Measurements from ENCODE around the gene MBNL1.
A peak's percentile ranks its signal among the peaks of the same experiment; 100 is the strongest.

Gene MBNL1

DNA sequence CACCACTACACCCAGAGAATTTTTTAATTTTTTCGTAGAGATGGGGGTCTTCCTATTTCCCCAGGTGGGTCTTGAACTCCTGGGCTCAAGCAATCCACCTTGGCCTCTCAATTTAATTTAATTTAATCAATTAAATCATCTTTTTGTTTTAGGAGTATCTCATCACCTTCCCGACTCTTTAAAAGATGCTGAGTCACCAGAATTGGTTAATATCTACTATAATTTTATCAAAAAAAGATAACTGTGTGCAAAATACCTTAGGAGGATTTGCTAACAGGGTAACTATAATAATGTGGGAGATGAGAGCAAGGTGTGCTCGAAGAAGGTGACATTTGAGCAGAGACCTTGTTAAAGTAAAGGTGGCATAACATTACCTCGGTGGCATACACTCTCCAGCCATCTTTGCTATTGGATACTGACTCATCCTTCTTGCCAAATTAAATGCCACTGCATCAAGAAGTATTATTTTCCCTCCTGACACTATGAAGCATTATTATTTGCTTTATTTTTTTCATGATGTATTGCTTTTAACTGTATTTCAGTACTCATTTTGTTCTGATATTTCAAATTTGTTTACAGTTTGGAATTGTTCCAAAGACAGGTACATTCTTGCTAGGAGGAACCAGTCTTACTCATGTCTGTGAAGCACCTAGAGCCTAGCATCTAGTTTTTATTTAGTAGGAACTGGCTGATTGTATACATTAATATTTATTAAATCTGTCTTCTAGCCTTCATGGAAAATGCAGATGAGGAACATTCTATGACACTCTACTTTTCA lies 200.7 kb downstream of the MBNL1 start:
- no peak for DNase-seq (ENCODE audit: extremely low read depth in 1 of 2, low read depth in 1 of 2)

DNA sequence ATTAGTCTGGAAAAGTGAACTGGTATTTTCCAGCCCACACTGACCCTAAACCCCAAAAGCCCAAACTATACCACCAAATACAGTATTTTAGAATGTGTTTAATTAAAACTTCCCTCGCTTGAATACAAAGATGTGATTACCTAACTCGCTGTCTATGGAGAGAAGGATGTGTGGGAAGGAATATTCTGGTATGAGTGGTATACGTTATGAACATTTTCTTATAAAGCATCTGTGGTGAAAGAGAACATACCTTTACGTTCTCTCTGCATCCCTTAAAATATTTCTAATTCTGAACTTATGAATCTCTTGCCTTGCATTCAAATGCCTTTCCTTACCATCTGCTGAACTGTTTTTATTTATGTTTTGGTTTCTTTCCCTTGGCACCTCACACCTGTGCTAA lies 201.4 kb downstream of the MBNL1 start:
- DNase-seq (ENCODE audit: extremely low read depth in 1 of 2, low read depth in 1 of 2): no peak

DNA sequence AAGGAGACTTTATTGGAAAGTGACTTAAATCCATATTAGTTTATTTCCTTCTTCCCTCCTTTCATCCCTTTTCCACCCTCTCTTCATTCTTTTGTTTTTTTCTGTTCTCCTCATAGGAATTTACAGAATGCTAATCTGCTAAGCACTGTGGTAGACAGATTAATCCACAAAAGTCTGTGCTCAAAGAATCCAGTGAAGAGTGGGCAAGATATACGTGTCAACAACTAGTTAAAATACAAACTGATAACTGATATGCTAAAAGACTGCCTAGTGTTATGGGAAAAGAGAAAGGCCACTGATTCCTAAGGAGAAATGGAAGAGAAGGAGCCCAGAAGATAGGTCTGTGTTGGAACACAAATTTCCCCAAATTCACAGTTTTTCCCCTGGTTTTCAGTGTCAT lies 202.2 kb downstream of the MBNL1 start:
- no peak for DNase-seq (ENCODE audit: extremely low read depth in 1 of 2, low read depth in 1 of 2)

DNA sequence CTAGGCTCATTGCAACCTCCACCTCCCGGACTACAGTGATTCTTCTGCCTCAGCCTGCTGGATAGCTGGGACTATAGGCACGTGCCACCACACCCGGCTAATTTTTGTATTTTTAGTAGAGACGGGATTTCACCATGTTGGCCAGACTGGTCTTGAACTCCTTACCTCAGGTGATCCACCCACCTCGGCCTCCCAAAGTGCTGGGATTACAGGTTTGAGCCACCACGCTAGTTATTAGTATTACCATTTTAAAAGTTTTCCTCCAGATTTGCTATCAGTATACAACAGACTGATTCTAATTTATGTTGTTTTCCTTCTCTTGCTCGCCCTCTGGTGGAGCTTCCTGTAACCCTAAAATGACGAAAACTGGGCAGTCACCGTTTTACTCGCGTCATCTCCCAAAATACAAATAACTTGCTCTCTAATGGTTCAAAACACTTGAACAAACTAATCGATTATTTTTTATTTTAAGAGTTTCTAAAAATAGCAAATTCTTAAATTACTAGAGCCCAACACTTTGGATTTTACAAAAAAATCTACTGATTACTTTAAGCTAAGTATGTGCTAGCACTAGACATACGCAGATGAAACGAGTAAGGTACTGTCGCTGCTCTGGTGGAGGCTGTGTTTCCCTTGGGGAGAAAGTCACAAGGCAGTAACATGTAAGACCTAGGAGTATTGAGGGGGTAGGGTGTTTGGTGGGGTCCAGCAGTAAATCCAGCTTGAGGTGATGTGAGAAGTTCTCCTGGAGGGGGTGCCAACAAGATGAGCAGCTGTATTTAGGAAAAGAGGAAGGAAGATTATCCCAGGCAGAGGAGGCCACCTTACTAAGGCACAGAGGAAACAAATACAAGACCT lies 203.3 kb downstream of the MBNL1 start:
- DNase-seq (ENCODE audit: extremely low read depth in 1 of 2, low read depth in 1 of 2): peak in 1 of 2 donors; percentile 25

DNA sequence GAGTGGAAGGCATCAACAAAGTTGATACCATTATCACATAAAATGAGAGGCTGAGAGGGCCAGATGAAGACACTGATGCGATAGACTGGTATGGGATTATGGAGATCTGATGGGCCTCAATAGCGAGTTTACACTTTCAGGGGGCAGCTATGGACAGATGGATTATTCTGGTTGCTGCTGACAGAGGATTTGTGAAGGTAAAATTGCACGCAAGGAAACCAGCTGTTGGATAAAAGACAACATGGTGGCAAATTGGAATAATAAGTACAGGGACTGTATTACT lies 203.9 kb downstream of the MBNL1 start:
- DNase-seq (ENCODE audit: extremely low read depth in 1 of 2, low read depth in 1 of 2): no peak

DNA sequence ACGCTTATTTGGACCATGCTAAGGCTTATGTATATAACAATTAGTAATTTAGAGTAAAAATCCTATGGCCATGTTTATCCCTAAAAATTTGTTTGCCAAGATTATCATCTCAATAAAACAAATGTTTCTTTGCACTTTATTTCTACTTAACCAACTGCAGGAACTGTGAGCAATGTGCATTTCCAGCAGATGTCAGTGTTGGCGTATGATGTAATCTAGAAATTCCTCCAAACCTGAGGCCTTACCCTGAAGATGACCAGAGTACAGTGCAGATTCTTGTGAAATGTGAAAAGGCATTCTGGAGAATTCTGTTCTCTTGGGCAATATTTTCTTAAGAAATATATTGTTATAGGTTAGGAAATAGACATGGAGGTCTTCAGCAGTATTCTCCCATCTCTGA lies 205.9 kb downstream of the MBNL1 start:
- DNase-seq (ENCODE audit: extremely low read depth in 1 of 2, low read depth in 1 of 2): no peak

DNA sequence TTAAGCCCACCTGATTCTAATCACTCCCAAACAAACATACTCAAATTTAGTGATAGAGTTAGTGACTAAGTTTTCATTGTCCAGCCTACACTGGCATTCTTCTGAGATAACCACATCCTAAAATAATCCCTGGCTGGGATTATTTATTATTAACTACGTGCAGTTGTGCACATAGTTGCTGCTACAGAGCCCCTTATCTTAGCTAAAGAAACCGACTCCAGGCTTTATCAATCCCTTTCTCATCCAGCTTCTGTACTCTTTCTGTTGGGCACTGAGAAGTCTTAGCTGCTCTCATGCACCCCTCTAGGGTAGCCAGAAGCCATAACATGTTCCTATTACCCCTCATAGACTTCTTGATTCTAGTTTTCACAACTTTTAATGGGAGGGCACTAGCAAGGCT lies 208.7 kb downstream of the MBNL1 start:
- DNase-seq (ENCODE audit: extremely low read depth in 1 of 2, low read depth in 1 of 2): no peak

DNA sequence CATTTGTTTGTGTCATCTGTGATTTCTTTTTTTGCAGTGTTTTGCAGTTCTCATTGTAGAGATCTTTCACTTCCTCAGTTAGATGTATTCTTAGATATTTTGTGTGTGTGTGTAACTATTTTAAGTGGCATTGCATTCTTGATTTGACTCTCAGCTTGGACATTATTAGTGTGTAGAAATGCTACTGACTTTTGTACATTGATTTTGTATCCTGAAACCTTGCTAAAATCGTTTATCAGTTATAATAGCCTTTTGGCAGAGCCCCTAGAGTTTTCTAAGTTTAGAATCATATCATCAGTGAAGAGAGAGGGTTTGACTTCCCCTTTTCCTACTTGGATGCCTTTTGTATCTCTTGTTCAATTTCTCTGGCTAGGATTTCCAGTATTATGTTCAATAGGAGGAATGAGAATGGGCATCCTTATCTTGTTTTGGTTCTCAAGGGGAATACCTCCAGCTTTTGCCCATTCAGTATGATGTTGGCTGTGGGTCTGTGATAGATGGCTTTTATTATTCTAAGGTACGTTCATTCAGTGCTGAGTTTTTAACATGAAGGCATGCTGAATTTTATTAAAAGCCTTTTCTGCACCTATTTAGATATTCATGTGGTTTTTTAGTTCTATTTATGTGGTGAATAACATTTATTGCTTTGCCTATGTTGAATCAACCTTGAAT lies 211.7 kb downstream of the MBNL1 start:
- no peak for DNase-seq (ENCODE audit: extremely low read depth in 1 of 2, low read depth in 1 of 2)

DNA sequence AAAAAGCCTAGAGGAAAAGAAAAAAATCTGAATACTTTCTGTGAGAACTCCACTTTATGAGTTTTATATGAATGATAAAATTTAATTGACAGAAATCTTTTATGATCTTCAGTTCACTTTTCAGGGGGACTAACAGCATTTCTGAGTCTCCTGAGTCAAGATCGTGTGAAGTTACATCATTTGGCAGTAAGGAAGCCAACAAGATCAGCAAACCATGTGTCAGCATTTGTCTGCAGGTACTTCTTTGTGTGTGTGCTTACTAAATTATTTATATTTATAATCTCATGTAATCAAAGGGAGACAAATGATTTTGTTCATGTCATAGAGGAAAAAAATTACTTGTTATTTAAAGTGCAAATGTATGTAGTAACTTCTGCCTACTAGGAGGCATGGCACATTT lies 217.6 kb downstream of the MBNL1 start:
- DNase-seq (ENCODE audit: extremely low read depth in 1 of 2, low read depth in 1 of 2): no peak

DNA sequence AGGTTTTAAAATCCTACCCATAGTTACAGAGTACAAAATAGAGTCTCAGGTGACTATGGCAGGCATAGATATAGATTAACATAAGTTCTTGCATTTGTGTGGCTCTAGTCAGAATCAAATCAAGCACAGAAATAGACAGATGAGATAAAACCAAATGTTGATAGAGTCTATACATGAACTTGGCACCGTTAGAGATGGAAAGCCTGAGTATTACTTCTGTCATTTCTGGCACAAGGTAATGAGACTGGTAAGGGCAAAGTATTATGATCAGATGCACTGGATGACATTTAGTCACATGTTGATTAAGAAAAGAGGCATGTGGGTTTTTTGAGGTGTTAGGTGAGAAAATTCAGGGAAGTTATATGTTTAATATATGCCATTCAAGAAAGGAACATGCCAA lies 219.7 kb downstream of the MBNL1 start:
- no peak for DNase-seq (ENCODE audit: extremely low read depth in 1 of 2, low read depth in 1 of 2)

DNA sequence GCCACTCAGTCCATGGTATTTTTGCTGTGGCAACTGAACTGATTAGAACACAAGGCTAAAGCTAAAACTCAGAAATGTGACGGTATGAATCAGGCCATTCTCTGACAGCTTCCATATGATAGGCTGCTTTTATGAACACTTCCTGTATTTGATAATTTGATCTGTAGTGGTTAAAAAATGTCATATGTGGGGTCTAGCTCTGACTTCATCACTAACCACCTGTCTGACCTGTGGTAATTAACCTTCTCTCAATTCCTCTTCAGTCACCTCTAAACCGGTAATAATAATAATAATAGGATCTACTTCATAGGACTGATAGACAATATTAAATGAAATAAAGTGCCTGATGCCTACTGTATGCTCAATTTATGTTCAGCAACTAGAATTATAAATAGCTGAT lies 223.2 kb downstream of the MBNL1 start:
- no peak for DNase-seq (ENCODE audit: extremely low read depth in 1 of 2, low read depth in 1 of 2)

DNA sequence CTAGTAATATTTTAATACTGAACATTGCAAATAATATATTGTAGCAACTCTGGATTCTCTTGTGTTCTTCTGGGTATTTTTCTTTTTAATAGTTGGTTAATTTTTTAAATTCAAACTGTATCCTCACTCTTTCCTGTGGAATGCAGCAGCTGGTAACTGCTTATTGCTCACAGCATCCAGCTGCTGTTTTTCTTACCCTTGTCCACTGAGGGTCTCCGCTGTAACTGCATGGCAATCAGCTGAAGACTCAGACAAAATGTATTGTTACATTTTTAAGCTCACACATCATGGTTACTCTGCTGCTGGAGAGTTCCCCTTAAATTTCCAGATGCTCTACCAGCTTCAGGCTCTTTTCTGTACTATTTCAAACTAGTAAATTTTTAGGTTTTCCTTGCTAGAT lies 227.6 kb downstream of the MBNL1 start:
- no peak for DNase-seq (ENCODE audit: extremely low read depth in 1 of 2, low read depth in 1 of 2)

DNA sequence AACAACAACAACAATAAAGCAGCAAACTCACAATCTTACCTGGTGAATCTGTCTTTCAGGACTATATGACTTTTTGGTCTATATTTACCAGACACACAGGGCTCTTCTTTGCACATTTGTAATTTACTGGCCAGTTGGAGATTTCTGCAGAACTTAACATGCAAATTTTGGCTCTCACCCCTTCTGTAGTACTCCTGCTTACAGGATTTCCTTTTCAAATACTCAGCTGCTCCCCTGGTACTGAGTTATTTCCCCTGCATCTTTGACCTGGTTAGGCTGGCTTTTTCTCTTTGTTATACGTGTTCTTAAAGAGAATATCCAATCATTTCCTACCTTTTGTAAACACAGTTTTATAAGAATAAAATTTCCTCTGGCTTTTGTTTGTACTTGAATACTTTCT lies 228.0 kb downstream of the MBNL1 start:
- no peak for DNase-seq (ENCODE audit: extremely low read depth in 1 of 2, low read depth in 1 of 2)

DNA sequence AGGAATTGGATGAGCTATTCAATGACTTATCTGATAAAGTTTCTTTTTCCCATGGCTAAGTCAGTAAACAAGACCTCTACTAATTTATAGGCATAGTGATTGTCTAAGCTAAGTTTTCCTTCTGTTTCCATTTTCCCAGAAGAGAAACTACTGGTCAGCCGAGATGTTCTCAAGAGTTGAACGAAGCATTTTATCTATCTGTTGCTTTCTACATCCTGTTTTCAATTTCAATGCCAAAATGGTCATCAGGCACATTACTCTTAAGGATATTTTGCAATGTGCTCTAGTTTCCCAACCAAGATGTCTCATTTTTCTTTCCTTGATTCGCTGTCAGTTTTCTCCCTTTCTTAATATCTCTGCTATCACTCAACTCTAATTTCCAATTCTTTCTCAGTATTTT lies 228.7 kb downstream of the MBNL1 start:
- no peak for DNase-seq (ENCODE audit: extremely low read depth in 1 of 2, low read depth in 1 of 2)

DNA sequence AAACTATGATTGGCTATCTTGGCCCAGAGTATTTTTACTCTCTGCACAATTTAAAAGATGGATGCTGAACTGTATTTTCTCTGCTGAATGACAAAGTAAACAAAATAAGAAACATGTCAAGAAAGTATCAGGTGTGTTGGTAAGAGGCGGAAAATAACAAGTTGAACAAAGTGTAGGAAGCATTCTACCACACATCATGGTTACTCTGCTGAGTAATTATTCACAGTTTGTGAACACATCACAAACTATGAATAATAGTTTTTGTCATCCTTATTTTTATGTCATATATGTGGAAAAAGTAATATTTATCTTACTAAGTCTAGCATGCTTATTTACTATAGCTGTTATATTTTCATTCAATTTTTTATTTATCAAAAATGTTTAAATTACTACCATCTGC lies 229.2 kb downstream of the MBNL1 start:
- DNase-seq (ENCODE audit: extremely low read depth in 1 of 2, low read depth in 1 of 2): no peak

DNA sequence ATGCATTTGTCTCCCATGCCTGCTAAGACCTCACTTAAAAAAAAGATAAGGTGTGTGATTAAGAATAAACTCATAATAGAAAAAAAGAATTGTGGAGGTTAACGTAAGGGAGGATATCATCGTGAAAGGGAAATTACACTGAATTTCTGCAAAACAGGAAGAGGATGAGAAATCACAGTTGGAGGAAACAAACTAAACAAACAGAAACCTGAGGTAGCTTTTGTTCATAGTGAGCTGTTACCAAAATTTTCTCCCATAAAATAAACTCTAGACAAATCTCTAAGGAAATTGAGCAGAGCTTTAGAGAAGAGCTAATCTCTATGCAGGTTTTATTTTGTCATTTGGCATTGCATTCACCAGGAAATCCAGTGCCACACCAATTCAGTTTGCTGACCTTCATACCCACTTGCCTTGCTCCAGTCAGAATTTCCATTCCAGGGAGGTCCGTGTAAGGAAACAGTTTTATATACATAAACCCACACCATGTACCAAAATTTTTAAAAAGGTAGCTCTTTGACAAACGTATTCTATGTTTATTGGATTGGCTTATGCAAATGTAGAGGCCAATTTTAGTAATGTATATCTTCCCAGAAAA lies 231.2 kb downstream of the MBNL1 start:
- no peak for DNase-seq (ENCODE audit: extremely low read depth in 1 of 2, low read depth in 1 of 2)

DNA sequence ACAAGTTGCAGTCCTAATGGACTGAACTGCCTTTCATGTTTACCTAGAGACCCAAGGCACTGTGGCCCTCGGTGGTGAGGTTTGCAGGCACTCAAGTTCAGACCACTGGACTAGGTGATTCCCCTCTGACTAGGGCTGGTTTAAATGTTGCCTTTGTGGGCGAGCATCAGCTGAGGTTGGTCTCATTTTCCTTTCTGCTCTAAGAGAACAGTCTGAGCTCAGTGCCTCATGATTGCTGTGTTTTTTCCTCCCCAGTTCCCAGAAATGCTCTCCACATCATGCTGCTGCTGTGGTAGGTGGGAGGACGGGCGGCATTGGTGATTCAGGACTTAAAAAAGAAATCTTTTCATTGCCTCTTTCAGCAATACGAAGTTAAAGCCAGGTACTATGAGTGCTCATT lies 237.2 kb downstream of the MBNL1 start:
- peak; percentile 18 to 27 for DNase-seq (ENCODE audit: extremely low read depth in 1 of 2, low read depth in 1 of 2)

DNA sequence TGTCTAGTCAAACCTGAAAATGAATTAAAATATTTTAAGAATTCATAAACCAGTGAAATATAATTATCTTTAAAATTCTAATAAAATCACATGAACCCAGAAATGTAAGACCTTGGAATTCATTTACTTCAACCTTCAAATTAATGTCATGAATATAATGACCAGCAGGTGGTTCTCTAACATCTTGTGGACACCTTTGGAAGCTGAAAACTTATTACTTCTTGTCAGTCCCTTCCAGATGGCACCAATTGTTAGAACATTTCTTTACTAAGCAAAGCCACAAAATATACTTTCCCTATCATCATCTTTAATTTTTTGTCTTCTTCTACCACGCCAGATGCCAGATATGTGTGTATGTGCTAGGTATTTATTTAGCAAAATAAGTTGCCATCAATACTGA lies 240.0 kb downstream of the MBNL1 start:
- no peak for DNase-seq (ENCODE audit: extremely low read depth in 1 of 2, low read depth in 1 of 2)

DNA sequence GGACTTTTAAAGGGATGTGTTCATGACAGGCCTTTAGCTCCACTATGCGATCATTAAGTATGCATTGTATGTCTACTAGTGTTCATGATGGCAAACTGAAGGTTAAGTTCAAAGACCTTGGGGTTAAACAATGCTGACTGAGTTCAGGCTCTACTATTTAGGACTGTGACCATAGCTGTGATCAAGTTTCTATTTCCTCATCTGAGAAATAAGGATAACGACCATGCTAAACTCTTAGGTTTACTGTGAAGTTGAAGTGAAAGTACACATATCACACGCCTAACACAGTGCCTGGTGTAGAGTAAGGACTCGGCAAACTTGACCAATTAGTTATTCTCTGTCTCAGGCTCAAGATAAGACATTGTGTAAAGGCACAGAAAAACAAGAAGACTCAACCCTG lies 243.2 kb downstream of the MBNL1 start:
- DNase-seq (ENCODE audit: extremely low read depth in 1 of 2, low read depth in 1 of 2): no peak

DNA sequence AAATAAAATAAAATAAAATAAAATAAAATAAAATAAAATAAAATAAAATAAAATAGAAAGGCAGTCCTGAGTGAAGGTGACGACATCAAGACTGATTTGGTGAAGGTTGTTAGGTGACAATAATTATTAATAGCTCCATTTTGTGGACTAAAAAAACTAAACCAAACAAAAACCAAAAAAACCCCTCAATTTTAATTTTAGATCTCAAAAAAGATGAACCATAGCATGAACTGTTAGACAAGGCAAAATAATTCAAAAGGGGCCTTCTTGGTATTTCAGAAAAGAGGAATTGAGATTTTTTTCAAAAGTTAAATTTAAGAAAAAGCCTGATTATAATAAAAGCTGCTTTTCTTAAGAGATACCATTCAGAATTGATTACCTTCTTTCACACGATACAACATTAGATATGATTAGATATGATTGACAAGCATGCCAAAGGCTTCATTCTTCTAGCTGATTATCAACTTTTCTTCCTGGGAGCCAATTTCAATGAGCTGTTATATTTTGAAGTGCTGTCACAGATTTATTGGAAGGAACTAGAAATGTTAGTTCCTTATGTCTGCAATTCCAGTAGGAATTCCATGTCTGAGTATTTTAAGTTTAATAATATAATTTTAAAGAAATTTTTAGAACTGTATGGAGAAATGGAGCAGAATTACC lies 244.7 kb downstream of the MBNL1 start:
- DNase-seq (ENCODE audit: extremely low read depth in 1 of 2, low read depth in 1 of 2): no peak

Data from stimulated activated CD8-positive, alpha-beta memory T cell treated with anti-CD3 and anti-CD28 coated beads, Interleukin-7, amount 100 ng/mL, for 48 hours (primary cell).